Measurements from ENCODE around the gene WDR1.

Gene WDR1

DNA sequence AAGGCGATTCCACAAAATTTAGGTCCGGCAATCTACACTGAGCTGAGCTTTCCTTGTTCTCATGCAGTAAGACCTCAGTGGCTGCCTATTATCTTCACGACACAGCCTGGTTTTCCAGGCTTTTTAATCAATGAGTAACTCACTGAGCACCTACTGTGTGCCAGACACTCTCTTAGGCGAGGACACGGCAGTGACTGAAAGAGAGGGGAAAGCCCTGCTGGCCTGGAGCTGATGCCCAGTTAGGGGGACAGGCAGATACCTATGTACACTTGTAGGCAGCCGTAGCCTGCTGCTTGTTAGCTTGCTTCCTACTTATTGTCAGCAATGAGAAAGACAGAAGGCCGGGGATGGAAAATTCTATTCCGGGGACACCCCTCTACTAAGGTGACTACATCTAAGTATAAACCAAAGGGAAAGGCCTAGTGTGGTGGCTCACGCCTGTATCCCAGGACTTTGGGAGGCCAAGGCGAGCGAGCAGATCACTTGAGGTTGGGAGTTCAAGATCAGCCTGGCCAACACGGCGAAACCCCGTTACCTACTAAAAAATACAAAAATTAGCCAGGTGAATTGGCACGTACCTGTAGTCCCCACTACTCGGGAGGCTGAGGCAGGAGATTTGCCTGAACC lies 3.8 kb downstream of the WDR1 start:
- TF ChIP-seq ZFP3 (CRISPR knock-in tag; IDR thresholded peaks at IDR 0.05) (no peak), ISL1 (CRISPR knock-in tag; IDR thresholded peaks at IDR 0.05) (no peak)
- no peak for ATAC-seq

DNA sequence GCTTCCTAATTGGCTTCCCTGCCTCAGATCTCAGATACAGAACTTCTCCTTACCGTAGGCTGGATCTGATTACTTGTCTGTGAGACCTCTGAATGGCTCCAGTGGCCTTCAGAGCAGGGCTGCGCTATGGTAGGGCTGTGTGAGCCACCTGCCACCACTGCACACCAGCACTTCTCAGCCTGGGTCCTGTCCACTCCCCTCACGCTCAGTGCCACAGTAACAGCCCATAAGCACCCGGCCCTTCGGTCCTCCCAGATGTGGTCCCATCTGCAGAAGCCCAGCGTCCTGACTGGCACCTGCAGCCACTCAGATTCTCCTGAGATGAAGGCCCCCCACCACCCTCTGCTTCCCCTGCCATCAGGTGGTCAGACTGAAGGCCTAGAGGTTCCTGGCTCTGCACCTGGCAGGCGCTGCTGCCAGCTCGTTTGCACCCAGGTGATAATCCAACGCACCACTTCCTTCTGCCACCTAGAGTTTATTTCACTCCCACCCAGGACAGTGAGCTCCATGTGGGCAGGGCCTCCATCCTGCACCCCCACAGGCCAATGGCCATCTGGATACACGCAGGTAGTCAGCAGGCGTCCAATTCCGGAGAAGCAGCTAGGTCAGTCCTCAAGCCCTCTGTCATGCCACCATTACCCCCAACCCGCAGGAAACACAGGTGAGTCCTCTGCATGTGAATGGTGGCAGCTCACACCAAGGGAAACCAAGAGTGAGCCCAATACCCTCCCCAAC lies 5.4 kb downstream of the WDR1 start:
- TF ChIP-seq POU6F1 (CRISPR knock-in tag; IDR thresholded peaks at IDR 0.05; ENCODE audit: borderline replicate concordance, low read depth) (no peak), ZNF565 (CRISPR knock-in tag; conservative IDR thresholded peaks at IDR 0.05; ENCODE audit: low read depth) (no peak), ARNTL (CRISPR knock-in tag; IDR thresholded peaks at IDR 0.05; ENCODE audit: borderline replicate concordance, low read depth) (no peak), TSHZ2 (CRISPR knock-in tag; IDR thresholded peaks at IDR 0.05) (no peak)
- no peak for ATAC-seq

DNA sequence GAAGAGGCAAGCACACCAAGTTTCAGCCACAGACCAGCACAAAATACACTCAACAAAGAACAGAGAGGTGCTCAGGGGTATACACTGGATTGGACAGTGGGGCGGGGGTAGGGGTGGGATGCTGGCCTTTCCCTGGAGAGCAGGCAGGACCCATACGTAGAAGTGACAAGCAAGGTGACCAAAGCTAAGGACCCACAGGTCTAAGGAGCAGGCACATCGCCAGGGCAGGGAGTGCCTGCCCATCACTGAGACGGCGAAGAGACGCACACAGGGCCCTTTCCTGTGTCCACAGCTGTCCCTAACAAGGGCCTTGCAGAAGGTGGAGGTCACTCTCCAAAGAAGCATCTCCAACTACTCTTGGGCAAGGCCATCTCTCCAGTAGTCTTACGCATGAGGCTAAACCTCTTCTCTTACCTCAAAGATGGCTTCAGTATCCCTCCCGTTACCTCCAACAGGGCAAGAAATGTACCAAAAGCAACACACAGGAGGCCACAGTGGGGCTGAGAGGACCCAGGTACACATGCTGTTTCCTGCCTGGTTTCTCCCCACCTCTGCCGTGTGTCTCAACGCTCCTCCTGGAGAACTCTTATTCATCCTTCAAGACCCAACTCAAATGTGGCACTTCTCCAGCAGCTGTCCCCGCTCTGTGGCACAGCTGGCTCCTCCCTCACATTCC lies 6.5 kb downstream of the WDR1 start:
- TF ChIP-seq PATZ1 (CRISPR knock-in tag; IDR thresholded peaks at IDR 0.05; ENCODE audit: borderline replicate concordance) (no peak), ZFP3 (CRISPR knock-in tag; IDR thresholded peaks at IDR 0.05) (peak; percentile 96)
- no peak for ATAC-seq

GRCh38 chr4:10108818-10109783 lies 7.5 kb downstream of the WDR1 start:
- TF ChIP-seq ISL1 (CRISPR knock-in tag; IDR thresholded peaks at IDR 0.05) (no peak), CREB5 (CRISPR knock-in tag; IDR thresholded peaks at IDR 0.05; ENCODE audit: low read depth) (no peak), TCF4 (CRISPR knock-in tag; IDR thresholded peaks at IDR 0.05; ENCODE audit: borderline replicate concordance) (no peak), ESRRG (CRISPR knock-in tag; IDR thresholded peaks at IDR 0.05) (no peak), ZNF8 (CRISPR knock-in tag; IDR thresholded peaks at IDR 0.05) (no peak), POU6F1 (CRISPR knock-in tag; IDR thresholded peaks at IDR 0.05; ENCODE audit: borderline replicate concordance, low read depth) (no peak)
- no peak for ATAC-seq
